K562 (cell line): ENCODE measurements around the gene RBM44.

Experiments used
- CHCHD3 ChIP-seq: fragments of 250-450 bp; sonication (Bioruptor Pico); IDR thresholded peaks from 2 replicates; pipeline ENCODE4 v2.1.2; 2022; ENCODE audit warnings: mild to moderate bottlenecking
- CTCF ChIP-seq, 3 experiments: IDR thresholded peaks in 2 of 3; conservative IDR thresholded peaks in 1 of 3; 2 replicates each; pipeline ENCODE4 v1.5.1; 2011 to 2012; ENCODE audit warnings: low read length in 3 of 3, mild to moderate bottlenecking in 3 of 3, control low read depth in 2 of 3, improper control_type of control experiment in 1 of 3, inconsistent platforms in 1 of 3, low read depth in 1 of 3, mixed read lengths in 1 of 3, moderate library complexity in 1 of 3; ENCODE audit not compliant: insufficient read depth in 2 of 3
- HDAC6 ChIP-seq: IDR thresholded peaks from 2 replicates; pipeline ENCODE4 v1.6.1; 2012; ENCODE audit warnings: low read depth, mild to moderate bottlenecking, control low read depth, inconsistent platforms, low read length, moderate library complexity
- NFRKB ChIP-seq: fragments of 450-650 bp; IDR thresholded peaks from 2 replicates; pipeline ENCODE4 v1.6.1; 2016; ENCODE audit warnings: low read depth
- POLR2AphosphoS5 ChIP-seq: IDR thresholded peaks from 2 replicates; pipeline ENCODE4 v1.6.1; 2011; ENCODE audit warnings: mild to moderate bottlenecking, low read depth, low read length, moderate library complexity; ENCODE audit not compliant: control insufficient read depth, insufficient read depth
- STAT5B ChIP-seq: fragments of 250-450 bp; sonication (Bioruptor Pico); IDR thresholded peaks from 2 replicates; pipeline ENCODE4 v1.8.0; 2021; ENCODE audit warnings: mild to moderate bottlenecking, inconsistent platforms

GRCh38 chr2:237758185-237758584, 40.4 kb upstream of the RBM44 start:
- TF ChIP-seq HDAC6, result no peak
- TF ChIP-seq CTCF (IDR thresholded peaks at IDR 0.05 in 2 of 3, conservative IDR thresholded peaks at IDR 0.05 in 1 of 3; ENCODE audit: insufficient read depth in 2 of 3, low read depth in 1 of 3, low read length in 3 of 3), result no peak
- no peak for TF ChIP-seq STAT5B (CRISPR knock-in tag)
- TF ChIP-seq CHCHD3, result no peak
- TF ChIP-seq POLR2AphosphoS5, result no peak
- no peak for TF ChIP-seq NFRKB
